ENCODE measurements around the gene PFAS. TPM values are rescaled to one million over a fixed set of nuclear protein-coding genes. Genes with fewer than 3 reads are reported as not detected.
"Not testable (repeated sequence)": the region's sequence is repeated elsewhere in the genome, so short reads cannot be mapped to it uniquely, and the experiment has no call there.

PFAS gene, protein sequence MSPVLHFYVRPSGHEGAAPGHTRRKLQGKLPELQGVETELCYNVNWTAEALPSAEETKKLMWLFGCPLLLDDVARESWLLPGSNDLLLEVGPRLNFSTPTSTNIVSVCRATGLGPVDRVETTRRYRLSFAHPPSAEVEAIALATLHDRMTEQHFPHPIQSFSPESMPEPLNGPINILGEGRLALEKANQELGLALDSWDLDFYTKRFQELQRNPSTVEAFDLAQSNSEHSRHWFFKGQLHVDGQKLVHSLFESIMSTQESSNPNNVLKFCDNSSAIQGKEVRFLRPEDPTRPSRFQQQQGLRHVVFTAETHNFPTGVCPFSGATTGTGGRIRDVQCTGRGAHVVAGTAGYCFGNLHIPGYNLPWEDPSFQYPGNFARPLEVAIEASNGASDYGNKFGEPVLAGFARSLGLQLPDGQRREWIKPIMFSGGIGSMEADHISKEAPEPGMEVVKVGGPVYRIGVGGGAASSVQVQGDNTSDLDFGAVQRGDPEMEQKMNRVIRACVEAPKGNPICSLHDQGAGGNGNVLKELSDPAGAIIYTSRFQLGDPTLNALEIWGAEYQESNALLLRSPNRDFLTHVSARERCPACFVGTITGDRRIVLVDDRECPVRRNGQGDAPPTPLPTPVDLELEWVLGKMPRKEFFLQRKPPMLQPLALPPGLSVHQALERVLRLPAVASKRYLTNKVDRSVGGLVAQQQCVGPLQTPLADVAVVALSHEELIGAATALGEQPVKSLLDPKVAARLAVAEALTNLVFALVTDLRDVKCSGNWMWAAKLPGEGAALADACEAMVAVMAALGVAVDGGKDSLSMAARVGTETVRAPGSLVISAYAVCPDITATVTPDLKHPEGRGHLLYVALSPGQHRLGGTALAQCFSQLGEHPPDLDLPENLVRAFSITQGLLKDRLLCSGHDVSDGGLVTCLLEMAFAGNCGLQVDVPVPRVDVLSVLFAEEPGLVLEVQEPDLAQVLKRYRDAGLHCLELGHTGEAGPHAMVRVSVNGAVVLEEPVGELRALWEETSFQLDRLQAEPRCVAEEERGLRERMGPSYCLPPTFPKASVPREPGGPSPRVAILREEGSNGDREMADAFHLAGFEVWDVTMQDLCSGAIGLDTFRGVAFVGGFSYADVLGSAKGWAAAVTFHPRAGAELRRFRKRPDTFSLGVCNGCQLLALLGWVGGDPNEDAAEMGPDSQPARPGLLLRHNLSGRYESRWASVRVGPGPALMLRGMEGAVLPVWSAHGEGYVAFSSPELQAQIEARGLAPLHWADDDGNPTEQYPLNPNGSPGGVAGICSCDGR (N-terminal part only)
- polyA plus RNA-seq (ENCODE audit: insufficient read length in 3 of 3): 10 to 100 TPM; 37.6 to 46.6 (median 41.2) TPM
- long read RNA-seq, donor 1: 0 reads
- long read RNA-seq, donor 2: 0 reads
- long read RNA-seq, donor 3, partial matches to known transcripts: 42 of 42 reads
- long read RNA-seq, donor 3, other reads (novel, unspliced or antisense): 0 of 42 reads
- long read RNA-seq, donor 4, full-length matches to known transcripts: 3 of 9 reads
- long read RNA-seq, donor 4, partial matches to known transcripts: 6 of 9 reads
- long read RNA-seq, donor 4, other reads (novel, unspliced or antisense): 0 of 9 reads
- long read RNA-seq, donor 5: 0 reads
- long read RNA-seq, donor 6, partial matches to known transcripts: 9 of 9 reads
- long read RNA-seq, donor 6, other reads (novel, unspliced or antisense): 0 of 9 reads
- long read RNA-seq, donor 7, partial matches to known transcripts: 13 of 13 reads
- long read RNA-seq, donor 7, other reads (novel, unspliced or antisense): 0 of 13 reads
- long read RNA-seq, donor 8: 0 reads
- long read RNA-seq, donor 9, partial matches to known transcripts: 16 of 16 reads
- long read RNA-seq, donor 9, other reads (novel, unspliced or antisense): 0 of 16 reads
- long read RNA-seq, donor 10, full-length matches to known transcripts: 1 of 40 reads
- long read RNA-seq, donor 10, partial matches to known transcripts: 39 of 40 reads
- long read RNA-seq, donor 10, other reads (novel, unspliced or antisense): 0 of 40 reads
- long read RNA-seq, donor 11: 0 reads
- long read RNA-seq, donor 12, full-length matches to known transcripts: 1 of 26 reads
- long read RNA-seq, donor 12, partial matches to known transcripts: 25 of 26 reads
- long read RNA-seq, donor 12, other reads (novel, unspliced or antisense): 0 of 26 reads
- long read RNA-seq, donor 13: 0 reads
- long read RNA-seq, donor 14: 0 reads
- long read RNA-seq, donor 15: 0 reads
- long read RNA-seq, donor 16, full-length matches to known transcripts: 2 of 22 reads
- long read RNA-seq, donor 16, partial matches to known transcripts: 20 of 22 reads
- long read RNA-seq, donor 16, other reads (novel, unspliced or antisense): 0 of 22 reads

DNA sequence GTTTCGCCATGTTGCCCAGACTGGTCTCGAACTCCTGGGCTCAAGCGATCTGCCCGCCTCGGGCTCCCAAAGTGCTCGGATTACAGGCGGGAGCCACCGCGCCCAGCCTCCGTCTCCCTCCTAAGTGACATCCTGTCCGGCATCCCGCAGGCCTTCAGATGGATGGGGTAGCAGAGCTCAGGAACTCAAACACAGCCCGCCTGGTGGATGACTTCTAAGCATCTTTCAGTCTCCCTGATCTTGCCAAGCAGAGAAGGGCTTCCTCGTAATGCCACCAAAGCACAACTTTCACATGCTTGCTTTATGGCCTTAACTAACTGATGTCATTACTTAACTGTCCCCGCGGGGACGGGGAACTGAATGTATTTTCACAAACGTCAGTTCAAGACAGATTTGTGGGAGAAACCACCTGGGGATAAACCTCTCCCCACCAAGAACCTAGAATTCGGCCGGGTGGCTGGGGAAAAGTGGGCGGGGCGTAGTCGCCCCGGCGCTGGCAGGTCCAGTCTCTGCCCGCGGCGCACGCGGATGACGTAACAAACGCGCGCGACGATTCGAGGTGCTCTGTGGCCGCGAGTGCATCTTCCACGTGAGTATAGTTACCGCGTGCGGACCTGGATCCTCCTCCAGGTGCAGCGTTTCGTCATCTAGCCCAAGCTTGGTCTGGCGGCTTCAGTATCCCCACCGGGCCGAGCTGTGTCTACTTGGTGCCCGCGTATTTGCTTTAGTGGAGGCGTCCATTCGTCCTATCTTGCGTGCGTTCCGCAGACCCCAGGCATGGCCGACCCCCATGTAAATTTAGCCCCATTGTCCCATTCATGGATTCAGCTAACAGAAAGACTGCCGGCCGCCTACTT lies at the start of gene PFAS:
PFAS (plus strand) TSS at position 539 of the 857 bp plus-strand sequence. CDS start 4,649 bp downstream, outside the sequence.
- peak; percentile 87 to 96 (median 93) for DNase-seq (ENCODE audit: extremely low read depth in 1 of 11, low read depth in 9 of 11, low spot score in 4 of 11)

DNA sequence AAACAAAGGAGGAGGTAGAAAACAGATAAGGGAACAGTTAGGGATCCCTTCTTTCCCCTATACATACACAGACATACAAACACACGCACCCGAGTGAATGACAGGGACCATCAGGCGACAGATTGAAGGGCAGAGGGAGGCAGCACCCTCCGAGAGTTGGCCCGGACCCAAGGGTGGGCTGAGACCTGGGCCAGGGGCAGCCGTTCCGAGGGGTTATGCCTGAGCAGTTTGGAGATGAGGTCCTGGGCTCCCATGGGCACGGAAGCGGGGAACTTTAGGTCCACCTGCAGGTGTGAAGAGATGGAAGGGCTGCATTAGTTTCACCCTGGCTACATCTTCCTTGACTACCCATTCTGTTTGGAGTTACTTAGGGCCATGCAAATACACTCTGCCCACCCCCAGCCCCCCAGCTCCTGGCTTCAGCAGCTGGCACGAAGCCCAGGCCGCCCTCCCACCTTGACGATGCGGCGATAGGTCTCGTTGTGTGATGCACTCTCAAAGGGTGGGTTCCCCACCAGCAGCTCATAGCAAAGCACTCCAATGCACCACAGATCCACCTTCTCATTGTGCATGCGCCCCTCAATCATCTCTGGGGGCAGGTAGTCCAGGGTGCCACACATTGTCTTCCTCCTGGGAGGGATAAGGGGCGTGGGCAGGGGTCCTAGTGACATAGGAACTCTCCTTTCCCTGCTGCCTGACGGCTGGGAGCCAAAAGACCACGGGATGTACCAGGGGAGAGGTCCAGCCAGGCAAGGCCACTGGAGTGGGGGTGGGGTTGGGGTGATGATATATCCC lies 44.1 kb upstream of the PFAS start:
- no peak for DNase-seq (ENCODE audit: extremely low read depth in 1 of 11, low read depth in 9 of 11, low spot score in 4 of 11)

DNA sequence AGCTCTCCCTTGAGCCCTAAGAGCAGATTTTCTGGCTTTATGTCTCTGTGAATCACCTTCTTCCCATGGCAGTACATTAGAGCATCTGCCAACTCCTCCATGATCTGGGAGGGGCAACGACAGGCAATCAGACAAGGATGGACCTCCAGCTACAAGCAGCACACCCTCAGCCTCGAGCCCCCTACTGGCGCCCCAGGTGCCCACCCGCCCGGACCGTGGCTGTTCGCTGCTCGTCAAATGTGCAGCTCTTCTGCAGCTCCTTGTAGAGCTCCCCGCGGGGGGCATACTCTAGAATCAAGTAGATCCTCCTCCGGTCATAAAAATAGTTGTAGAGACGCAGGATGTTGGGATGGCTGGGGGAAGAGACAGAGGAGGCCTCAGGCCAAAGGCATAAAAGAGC lies 42.6 kb upstream of the PFAS start:
- no peak for DNase-seq (ENCODE audit: extremely low read depth in 1 of 11, low read depth in 9 of 11, low spot score in 4 of 11)

DNA sequence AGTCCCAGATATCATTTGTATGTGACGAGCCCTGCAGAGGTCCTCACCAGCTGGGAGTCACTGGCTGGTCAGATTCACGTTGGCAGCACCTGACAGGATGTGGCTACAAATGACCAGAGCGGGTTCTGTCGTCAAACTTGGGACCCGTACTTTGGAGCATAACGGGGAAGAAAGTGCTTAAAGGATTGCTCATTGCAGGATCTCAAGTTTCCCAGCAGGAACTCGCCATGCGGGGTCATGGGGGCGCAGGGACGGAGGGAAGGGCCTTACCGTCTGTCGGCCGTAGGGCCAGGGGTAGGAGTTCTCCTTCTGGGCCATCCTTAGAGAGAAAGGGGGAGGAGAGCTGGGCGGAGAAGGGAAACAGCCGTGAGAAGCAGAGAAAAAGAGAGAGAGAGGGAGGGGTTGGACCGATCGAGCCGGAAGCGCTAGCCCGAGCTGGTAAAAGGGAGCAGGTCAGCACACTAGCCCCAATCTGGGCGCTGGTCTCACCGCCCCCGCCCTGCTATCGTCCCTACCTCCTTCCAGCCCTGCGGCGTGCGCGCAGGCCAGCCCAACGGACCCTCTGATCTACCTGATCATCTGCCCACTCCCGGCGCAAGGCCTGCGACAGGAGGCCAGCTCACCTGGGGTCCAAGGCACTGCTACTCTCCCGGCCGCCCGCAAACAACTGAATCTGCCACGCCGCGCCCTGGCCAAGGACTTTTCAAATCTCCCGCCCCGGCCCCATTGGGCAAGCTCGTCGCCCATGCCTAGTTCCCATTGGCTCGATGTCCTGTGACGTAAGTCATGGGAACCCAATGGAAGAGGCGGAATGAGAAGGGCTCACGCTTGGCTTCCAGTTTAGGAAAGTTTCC lies 39.0 kb upstream of the PFAS start, which contains the start of gene AURKB:
AURKB (minus strand) TSS at position 669 of the 854 bp plus-strand sequence; CDS start at position 318, 351 bp downstream.
- peak; percentile 91 to 98 (median 96) for DNase-seq (ENCODE audit: extremely low read depth in 1 of 11, low read depth in 9 of 11, low spot score in 4 of 11)

DNA sequence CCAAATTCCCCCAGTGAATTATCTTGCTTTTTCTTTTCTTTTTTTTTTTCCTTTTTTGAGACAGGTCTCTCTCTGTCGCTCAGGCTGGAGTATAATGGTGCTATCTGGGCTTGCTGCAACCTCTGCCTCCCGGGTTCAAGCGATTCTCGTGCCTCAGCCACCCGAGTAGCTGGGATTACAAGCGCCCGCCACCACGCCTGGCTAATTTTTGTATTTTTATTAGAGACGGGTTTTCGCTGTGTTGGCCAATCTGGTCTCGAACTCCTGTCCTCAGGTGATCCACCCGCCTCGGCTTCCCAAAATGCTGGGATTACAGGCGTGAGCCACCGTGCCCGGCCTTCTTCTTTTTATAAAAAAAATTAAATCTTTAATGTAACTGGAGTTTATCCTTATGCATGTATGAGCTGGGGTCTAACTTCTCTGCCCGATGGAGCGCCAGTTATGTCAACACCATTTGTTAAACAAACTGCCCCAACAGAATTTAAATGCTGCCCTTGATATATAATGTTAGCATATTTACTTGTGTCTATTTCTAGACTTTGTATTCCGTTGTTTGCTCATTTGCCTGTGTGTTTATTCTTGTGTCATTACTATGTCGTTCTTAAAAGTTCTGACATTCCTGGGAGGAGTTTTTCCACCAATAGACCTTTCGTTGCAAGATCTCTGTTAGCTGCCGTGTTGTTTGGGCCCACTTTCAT lies 38.2 kb upstream of the PFAS start:
- DNase-seq (ENCODE audit: extremely low read depth in 1 of 11, low read depth in 9 of 11, low spot score in 4 of 11): no peak

DNA sequence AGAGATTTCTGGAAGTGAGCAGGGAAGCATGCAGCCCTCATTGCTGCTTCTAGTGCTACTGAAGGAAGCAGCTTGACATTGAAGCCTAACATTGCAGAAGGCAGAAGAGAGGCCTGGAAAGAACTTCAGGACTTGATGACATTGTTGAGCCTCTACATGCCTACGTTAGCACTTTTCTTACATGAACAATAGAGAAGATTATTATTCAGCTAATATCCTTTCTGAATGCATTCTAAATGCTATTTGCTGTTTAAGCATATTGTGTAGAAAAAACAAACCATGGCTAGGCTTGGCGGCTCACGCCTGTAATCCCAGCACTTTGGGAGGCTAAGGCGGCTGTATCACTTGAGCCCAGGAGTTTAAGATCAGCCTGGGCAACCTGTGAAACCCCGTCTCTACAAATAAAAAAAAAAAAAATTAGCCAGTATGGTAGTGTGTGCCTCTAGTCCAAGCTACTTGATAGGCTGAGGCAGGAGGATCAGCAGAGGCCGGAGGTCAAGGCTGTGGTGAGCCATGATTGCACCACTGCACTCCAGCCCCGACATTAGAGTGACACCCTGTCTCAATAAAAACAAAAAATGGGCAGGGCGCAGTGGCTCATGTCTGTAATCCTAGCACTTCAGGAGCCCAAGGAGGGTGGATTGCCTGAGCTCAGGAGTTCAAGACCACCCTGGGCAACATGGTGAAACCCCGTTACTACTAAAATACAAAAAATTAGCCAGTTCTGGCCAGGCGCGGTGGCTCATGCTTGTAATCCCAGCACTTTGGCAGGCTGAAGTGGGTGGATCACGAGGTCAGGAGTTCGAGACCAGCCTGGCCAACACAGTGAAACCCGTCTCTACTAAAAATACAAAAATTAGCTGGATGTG lies 36.5 kb upstream of the PFAS start:
- no peak for DNase-seq (ENCODE audit: extremely low read depth in 1 of 11, low read depth in 9 of 11, low spot score in 4 of 11)

DNA sequence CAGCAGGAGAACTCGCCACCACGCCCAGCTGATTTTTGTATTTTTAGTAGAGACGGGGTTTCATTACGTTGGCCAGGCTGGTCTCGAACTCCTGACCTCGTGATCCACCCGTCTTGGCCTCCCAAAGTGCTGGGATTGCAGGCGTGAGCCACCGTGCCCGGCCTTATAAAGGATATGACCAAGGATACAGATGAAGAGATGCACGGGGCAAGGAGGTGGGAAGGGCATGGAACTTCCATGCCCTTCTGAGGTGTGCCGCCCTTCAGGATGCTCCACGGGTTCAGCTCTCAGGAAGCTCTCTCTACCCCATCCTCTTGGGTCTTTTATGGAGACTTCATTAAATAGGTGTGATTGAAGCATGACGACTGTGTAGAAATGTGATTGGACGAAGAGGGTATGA lies 35.1 kb upstream of the PFAS start:
- DNase-seq (ENCODE audit: extremely low read depth in 1 of 11, low read depth in 9 of 11, low spot score in 4 of 11): not testable (repeated sequence)

DNA sequence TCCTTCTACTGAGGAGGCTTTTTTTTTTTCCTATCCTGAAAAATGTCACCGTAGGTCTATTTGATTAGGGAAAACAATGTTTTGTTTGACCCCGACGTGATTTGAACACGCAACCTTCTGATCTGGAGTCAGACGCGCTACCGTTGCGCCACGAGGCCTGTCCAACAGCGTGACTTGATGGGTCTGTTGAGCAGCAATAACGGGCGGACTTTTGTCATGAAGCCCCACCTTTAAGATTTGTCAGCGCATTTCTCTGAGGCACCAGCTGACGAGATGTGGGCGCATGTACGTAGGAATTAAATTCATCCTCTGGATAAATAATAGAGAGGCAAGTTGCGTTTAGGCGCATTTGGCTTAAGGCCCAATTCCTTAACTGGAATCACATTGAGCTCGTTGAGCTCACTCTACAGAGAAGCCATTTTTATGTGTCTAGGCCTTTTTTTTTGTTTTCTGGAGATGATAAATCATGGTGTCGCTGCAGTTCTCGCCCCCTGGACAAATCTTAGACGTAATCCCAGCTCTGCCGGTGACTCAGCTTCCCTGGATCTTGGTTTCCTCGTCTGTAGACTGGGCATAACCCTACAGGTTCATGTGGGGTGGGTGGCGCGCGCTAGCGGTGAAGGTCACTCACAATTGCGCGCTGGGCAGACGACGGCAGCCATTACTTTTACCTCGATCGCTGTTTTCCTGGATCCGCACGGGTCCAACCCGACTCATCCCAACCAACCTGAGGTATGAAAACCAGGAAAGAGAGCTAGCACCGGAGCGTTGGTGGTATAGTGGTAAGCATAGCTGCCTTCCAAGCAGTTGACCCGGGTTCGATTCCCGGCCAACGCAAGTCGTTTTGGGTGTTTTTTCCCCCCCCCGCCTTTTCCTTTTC lies 28.1 kb upstream of the PFAS start:
- DNase-seq (ENCODE audit: extremely low read depth in 1 of 11, low read depth in 9 of 11, low spot score in 4 of 11): peak; percentile 86 to 99 (median 93)

DNA sequence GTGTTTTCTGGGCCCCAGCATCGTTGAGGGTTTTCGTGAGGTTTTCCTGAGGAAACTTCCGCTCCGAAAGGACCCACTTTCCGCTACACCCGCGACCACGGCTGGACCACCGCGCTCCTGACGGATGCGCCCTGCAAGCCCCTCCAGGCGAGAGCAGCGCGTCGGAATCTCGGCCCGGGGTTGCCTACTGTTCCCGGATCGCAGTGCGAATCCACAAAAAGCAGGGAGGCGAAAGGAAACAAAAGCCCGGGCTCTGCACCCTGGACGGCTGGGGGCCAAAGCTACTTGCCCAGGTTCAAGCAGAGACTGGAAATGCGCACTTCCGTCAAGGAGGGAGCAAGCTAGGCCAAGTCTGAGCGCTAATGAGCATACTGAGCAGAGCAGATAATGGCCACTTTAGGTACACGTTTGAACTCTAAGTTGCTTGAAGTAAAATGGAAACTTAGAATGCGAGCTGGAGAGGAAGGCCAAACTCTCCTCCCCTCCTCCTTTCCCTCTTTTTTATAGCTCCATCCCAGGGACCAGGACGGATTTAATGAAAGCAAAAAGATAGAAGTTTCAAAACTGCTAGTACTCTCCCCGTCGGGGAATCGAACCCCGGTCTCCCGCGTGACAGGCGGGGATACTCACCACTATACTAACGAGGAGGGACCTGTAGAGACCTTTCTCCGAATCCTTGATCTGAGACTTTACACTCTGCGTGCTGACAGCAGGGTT lies 27.3 kb upstream of the PFAS start:
- DNase-seq (ENCODE audit: extremely low read depth in 1 of 11, low read depth in 9 of 11, low spot score in 4 of 11): peak; percentile 82 to 97 (median 90)

DNA sequence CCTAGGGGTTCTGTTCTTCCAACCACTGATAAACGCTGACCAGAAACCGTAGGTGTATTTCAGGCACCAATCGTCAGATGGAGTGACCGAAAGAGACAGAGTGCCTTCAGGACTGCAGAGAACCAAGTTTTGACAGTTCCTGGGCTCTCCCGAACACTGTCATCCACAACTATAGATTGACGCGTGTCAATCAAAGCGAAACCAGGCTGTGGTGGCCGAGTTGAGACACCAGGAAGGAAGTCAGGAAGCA lies 26.8 kb upstream of the PFAS start:
- no peak for DNase-seq (ENCODE audit: extremely low read depth in 1 of 11, low read depth in 9 of 11, low spot score in 4 of 11)

DNA sequence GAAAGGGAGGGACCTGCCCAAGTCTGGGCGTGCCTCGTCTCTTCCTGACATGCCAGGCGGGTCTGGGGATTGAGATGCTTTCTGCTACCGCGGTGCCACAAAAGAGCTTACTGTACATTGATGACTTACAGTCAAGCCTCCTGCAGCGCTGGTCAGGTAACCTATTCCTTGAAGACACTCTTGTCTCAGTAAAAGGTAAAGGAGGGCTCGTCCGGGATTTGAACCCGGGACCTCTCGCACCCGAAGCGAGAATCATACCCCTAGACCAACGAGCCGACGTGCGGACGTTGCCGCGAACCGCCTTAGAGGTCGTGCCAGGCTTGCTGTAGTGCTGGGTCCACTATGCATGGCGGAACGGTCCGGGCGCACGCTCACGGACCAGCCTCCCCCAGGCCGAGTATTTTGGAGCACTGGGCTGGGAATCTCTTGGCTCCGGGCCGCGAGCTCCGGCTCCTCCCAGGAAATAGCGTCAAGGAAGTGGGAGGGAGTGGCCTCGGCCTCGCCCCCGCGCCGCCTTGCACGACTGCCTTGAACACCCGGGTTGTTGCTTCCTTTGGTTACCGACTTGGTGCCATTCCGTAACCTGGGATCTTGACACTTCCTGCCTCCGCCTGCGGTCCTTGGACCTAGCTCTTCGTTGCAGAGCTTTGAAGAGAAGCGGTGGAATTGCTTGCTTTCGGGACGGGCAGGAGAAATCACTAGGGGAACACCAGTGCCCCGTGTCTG lies 26.3 kb upstream of the PFAS start:
- peak; percentile 66 to 91 (median 85) for DNase-seq (ENCODE audit: extremely low read depth in 1 of 11, low read depth in 9 of 11, low spot score in 4 of 11)
